SU-DHL-6 (cell line): ENCODE results near the gene NDUFA8.

ENCODE experiments used
- H2AFZ ChIP-seq: fragments of 200-600 bp; sonication (generic); 2 replicates; pipeline ENCODE4 v1.6.1; 2014; ENCODE audit warnings: low read depth, mild to moderate bottlenecking, moderate library complexity, mixed read lengths, antibody characterized with exemption, low read length; ENCODE audit not compliant: severe bottlenecking
- H3F3A ChIP-seq: fragments of 200-600 bp; shearing (Covaris generic); 2 replicates; pipeline ENCODE4 v1.6.0; 2016; ENCODE audit warnings: antibody characterized with exemption, mild to moderate bottlenecking; ENCODE audit not compliant: insufficient read depth
- H3K27ac ChIP-seq: fragments of 200-600 bp; sonication (generic); 2 replicates; pipeline ENCODE4 v1.5.1; 2016; ENCODE audit warnings: low read depth, mild to moderate bottlenecking, low read length, moderate library complexity, mixed read lengths
- H3K27me3 ChIP-seq: fragments of 200-600 bp; sonication (generic), shearing (Covaris generic); 2 replicates; pipeline ENCODE4 v1.6.0; 2014; ENCODE audit warnings: mild to moderate bottlenecking, low read length
- H3K36me3 ChIP-seq: fragments of 200-600 bp; sonication (generic); 2 replicates; pipeline ENCODE4 v1.6.1; 2014; ENCODE audit warnings: mild to moderate bottlenecking, low read length, mixed read lengths
- H3K4me2 ChIP-seq: fragments of 300-600, 200-600 bp; shearing (Covaris generic), sonication (generic); 2 replicates; pipeline ENCODE4 v1.6.0; 2014; ENCODE audit warnings: low read length, low read depth, mild to moderate bottlenecking; ENCODE audit not compliant: poor library complexity, severe bottlenecking
- H3K4me3 ChIP-seq: fragments of 200-600 bp; sonication (generic); 2 replicates; pipeline ENCODE4 v1.5.1; 2014; ENCODE audit warnings: antibody characterized with exemption, low read length, mild to moderate bottlenecking, mixed read lengths; ENCODE audit not compliant: insufficient read depth, poor library complexity, severe bottlenecking
- H3K79me2 ChIP-seq: fragments of 200-600 bp; sonication (generic); 2 replicates; pipeline ENCODE4 v1.6.1; 2014; ENCODE audit warnings: mild to moderate bottlenecking, low read length, moderate library complexity; ENCODE audit not compliant: insufficient read depth
- H3K9ac ChIP-seq: fragments of 200-600 bp; sonication (generic); 2 replicates; pipeline ENCODE4 v1.7.0; 2014; ENCODE audit warnings: mild to moderate bottlenecking, low read length
- H3K9me2 ChIP-seq: fragments of 200-600 bp; sonication (generic); replicated peaks from 2 replicates; pipeline ENCODE4 v1.6.1; 2014; ENCODE audit warnings: low read length; ENCODE audit not compliant: insufficient read depth
- H3K9me3 ChIP-seq: fragments of 200-600 bp; sonication (generic); 2 replicates; pipeline ENCODE4 v1.6.1; 2014; ENCODE audit warnings: low read length, mixed read lengths; ENCODE audit not compliant: insufficient read depth
- H4K20me1 ChIP-seq: fragments of 200-600 bp; sonication (generic); 2 replicates; pipeline ENCODE4 v1.6.1; 2014; ENCODE audit warnings: low read depth, mild to moderate bottlenecking, antibody characterized with exemption, low read length, moderate library complexity, mixed read lengths
- EZH2phosphoT487 ChIP-seq: fragments of 200-600 bp; sonication (generic), shearing (Covaris generic); conservative IDR thresholded peaks from 2 replicates; pipeline ENCODE4 v1.6.1; 2018; ENCODE audit warnings: mild to moderate bottlenecking, antibody characterized with exemption, low read length, moderate library complexity, mixed read lengths
- TF ChIP-seq, protein P1 (sequence below): fragments of 200-600 bp; sonication (generic); IDR thresholded peaks from one replicate; pipeline ENCODE4 v1.5.1; 2017; ENCODE audit warnings: antibody characterized with exemption, mild to moderate bottlenecking, low read length, moderate library complexity; ENCODE audit not compliant: insufficient read depth, poor library complexity, severe bottlenecking

NDUFA8 gene

DNA sequence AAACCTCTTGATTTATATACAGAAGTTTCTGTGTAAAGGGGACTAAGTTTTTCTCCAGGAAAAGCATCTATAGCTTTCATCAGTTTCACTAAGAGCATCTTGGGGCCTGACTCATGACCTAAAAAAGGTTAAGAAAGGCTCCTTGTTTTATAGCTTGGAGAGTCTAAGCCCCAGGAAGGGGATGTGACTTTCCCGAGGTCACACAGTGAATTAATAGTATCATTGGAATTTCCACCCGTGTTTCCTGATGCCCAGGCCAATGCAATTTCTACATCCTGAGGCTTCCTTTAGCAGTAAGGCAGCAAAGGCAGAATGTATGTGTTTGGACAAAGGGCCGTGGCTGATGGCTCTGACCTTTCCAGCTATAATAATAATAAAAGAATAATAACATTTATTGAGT lies 8.8 kb upstream of the NDUFA8 start:
- no peaks in the 10 kb centered on the region for H3K9me2 ChIP-seq
- H3F3A ChIP-seq: no peaks in the 10 kb centered on the region
- H3K27ac ChIP-seq: no peak overlapping the region
- H3K9me3 ChIP-seq: no peaks in the 10 kb centered on the region
- no peak overlapping the region for H3K9ac ChIP-seq
- H3K4me2 ChIP-seq: no peak overlapping the region
- TF ChIP-seq EZH2phosphoT487: no peak
- TF ChIP-seq, protein P1, sequence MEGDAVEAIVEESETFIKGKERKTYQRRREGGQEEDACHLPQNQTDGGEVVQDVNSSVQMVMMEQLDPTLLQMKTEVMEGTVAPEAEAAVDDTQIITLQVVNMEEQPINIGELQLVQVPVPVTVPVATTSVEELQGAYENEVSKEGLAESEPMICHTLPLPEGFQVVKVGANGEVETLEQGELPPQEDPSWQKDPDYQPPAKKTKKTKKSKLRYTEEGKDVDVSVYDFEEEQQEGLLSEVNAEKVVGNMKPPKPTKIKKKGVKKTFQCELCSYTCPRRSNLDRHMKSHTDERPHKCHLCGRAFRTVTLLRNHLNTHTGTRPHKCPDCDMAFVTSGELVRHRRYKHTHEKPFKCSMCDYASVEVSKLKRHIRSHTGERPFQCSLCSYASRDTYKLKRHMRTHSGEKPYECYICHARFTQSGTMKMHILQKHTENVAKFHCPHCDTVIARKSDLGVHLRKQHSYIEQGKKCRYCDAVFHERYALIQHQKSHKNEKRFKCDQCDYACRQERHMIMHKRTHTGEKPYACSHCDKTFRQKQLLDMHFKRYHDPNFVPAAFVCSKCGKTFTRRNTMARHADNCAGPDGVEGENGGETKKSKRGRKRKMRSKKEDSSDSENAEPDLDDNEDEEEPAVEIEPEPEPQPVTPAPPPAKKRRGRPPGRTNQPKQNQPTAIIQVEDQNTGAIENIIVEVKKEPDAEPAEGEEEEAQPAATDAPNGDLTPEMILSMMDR: no peak
- H2AFZ ChIP-seq: no peak overlapping the region
- H3K79me2 ChIP-seq: no peaks in the 10 kb centered on the region
- H3K4me3 ChIP-seq: no peak overlapping the region
- no peaks in the 10 kb centered on the region for H4K20me1 ChIP-seq
- no peaks in the 10 kb centered on the region for H3K36me3 ChIP-seq
- no peaks in the 10 kb centered on the region; the same call in 1 of the 2 replicates for H3K27me3 ChIP-seq

DNA sequence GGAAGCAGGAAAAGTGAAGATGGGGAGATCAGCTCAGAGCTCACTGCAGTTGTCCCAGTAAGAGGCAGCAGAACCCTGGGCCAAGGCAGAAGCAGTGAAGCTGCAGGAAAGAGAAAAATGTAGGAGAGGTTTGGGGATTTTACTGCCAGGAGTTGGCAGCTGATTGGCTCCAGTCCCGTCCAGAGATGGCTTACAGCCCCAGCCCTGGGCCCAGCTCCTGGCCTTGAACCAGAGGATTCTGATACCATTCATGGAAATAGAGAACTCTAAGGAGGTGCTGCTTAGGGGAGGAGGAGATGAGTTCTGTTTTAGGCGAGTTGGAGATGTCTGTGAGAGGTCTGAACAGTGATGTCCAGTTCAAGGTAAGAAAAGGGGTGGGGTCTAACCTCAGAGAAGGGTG lies 4.7 kb upstream of the NDUFA8 start:
- no peak overlapping the region for H3K4me2 ChIP-seq
- H3K27me3 ChIP-seq: no peaks in the 10 kb centered on the region
- peaks cover 7% of the 10 kb centered on the region; the same call in 1 of the 2 replicates for H3K9me3 ChIP-seq
- no peak overlapping the region for H3K4me3 ChIP-seq
- no peaks in the 10 kb centered on the region for H3K36me3 ChIP-seq
- H3K9me2 ChIP-seq: no peaks in the 10 kb centered on the region
- H4K20me1 ChIP-seq: no peaks in the 10 kb centered on the region
- H3K27ac ChIP-seq: no peak overlapping the region
- H2AFZ ChIP-seq: no peak overlapping the region
- H3F3A ChIP-seq: no peaks in the 10 kb centered on the region
- peaks cover 2% of the 10 kb centered on the region; the same call in 1 of the 2 replicates for H3K79me2 ChIP-seq
- TF ChIP-seq EZH2phosphoT487: no peak
- TF ChIP-seq, protein P1: no peak
- H3K9ac ChIP-seq: no peak overlapping the region

DNA sequence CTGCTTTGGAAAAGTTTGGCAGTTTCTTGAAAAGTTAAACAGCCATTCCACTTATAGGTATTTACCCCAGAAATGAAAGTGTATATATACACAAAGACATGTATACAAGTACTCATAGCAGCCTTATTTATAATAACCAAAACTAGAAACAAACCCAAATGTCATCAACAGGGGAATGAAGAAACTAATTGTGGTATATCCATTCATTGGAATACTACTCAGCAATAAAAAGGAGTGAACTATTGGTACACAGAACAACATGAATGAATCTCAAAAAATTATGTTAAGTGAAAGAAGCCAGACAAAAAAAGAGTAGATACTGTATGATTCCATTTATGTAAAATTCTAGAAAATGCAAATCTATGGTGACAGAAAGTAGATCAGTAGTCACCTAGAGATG lies 2.8 kb upstream of the NDUFA8 start:
- Histone ChIP-seq H3K36me3 (no peaks in the 10 kb centered on the region), H3K27me3 (no peaks in the 10 kb centered on the region), H4K20me1 (no peaks in the 10 kb centered on the region), H2AFZ (no peak overlapping the region), H3K9ac (no peak overlapping the region), H3K9me3 (peaks cover 7% of the 10 kb centered on the region; the same call in 1 of the 2 replicates), H3K4me2 (no peak overlapping the region), H3K79me2 (peaks cover 18% of the 10 kb centered on the region), H3K9me2 (no peaks in the 10 kb centered on the region), H3K4me3 (no peak overlapping the region), H3F3A (no peaks in the 10 kb centered on the region), H3K27ac (no peak overlapping the region)
- no peak for TF ChIP-seq EZH2phosphoT487
- TF ChIP-seq, protein P1: no peak
